Measurements from ENCODE around the gene TRPC4AP.

DNA sequence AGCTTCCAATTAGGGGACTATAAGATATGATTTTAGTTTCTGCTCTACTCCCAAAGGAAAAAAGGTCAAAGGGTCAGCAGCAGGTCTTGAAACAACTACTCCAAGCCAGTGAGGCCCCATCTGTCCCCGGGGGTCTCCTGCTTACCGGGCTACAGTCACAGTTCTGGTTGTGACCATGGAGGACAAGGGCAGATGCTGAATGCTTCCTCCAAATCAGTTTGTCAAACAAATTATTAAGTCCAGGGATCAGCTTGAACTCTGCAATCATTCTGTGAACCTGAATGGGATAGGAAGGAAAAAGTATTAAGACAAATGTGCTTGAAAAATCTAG lies 76.8 kb downstream of the TRPC4AP start:
- TF ChIP-seq, protein P1, sequence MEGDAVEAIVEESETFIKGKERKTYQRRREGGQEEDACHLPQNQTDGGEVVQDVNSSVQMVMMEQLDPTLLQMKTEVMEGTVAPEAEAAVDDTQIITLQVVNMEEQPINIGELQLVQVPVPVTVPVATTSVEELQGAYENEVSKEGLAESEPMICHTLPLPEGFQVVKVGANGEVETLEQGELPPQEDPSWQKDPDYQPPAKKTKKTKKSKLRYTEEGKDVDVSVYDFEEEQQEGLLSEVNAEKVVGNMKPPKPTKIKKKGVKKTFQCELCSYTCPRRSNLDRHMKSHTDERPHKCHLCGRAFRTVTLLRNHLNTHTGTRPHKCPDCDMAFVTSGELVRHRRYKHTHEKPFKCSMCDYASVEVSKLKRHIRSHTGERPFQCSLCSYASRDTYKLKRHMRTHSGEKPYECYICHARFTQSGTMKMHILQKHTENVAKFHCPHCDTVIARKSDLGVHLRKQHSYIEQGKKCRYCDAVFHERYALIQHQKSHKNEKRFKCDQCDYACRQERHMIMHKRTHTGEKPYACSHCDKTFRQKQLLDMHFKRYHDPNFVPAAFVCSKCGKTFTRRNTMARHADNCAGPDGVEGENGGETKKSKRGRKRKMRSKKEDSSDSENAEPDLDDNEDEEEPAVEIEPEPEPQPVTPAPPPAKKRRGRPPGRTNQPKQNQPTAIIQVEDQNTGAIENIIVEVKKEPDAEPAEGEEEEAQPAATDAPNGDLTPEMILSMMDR (IDR thresholded peaks at IDR 0.05): no peak
- no peak for TF ChIP-seq POLR2A (IDR thresholded peaks at IDR 0.05)
